ENCODE results near the gene BASP1.

BASP1 gene

DNA sequence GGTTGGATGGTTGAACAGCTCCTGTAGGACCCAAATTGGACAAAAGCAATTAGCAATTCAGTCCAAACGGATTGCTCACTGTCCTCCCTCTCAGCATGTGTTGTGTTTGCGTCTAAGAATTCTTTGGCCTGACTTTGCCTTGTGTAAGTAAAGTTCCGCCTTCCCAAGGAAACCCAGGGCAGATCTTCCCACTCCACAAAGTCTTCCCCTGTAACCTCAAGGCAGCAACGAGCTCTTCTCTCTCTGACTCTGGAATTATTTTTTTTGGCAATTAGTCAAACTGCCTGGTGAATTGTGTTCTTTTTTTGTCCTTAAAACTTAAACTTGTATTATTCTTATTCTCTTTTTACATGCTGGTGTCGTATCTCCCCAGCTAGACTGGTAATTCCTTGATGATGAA lies 20.7 kb upstream of the BASP1 start:
- TF ChIP-seq GABPA (IDR thresholded peaks at IDR 0.05; ENCODE audit: low read depth) = no peak
- TF ChIP-seq POLR2AphosphoS5 (IDR thresholded peaks at IDR 0.05; ENCODE audit: low read depth) = no peak
- TF ChIP-seq SPI1 (IDR thresholded peaks at IDR 0.05; ENCODE audit: borderline replicate concordance, low read depth) = no peak
- TF ChIP-seq, protein P1, sequence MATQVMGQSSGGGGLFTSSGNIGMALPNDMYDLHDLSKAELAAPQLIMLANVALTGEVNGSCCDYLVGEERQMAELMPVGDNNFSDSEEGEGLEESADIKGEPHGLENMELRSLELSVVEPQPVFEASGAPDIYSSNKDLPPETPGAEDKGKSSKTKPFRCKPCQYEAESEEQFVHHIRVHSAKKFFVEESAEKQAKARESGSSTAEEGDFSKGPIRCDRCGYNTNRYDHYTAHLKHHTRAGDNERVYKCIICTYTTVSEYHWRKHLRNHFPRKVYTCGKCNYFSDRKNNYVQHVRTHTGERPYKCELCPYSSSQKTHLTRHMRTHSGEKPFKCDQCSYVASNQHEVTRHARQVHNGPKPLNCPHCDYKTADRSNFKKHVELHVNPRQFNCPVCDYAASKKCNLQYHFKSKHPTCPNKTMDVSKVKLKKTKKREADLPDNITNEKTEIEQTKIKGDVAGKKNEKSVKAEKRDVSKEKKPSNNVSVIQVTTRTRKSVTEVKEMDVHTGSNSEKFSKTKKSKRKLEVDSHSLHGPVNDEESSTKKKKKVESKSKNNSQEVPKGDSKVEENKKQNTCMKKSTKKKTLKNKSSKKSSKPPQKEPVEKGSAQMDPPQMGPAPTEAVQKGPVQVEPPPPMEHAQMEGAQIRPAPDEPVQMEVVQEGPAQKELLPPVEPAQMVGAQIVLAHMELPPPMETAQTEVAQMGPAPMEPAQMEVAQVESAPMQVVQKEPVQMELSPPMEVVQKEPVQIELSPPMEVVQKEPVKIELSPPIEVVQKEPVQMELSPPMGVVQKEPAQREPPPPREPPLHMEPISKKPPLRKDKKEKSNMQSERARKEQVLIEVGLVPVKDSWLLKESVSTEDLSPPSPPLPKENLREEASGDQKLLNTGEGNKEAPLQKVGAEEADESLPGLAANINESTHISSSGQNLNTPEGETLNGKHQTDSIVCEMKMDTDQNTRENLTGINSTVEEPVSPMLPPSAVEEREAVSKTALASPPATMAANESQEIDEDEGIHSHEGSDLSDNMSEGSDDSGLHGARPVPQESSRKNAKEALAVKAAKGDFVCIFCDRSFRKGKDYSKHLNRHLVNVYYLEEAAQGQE (IDR thresholded peaks at IDR 0.05; ENCODE audit: insufficient replicate concordance, low read depth) = no peak
- TF ChIP-seq CTCF (IDR thresholded peaks at IDR 0.05; ENCODE audit: insufficient read depth, low read length) = no peak
- DNase-seq (ENCODE audit: low read depth in 1 of 2, low spot score in 1 of 2) = no peak
- H3K27me3 ChIP-seq (ENCODE audit: insufficient read depth, poor library complexity, severe bottlenecking) = no peaks in the 10 kb centered on the region
- no peak overlapping the region for H3K4me3 ChIP-seq (replicated peaks; ENCODE audit: insufficient read depth, low read length)
- H3K27ac ChIP-seq (replicated peaks) = no peak overlapping the region

DNA sequence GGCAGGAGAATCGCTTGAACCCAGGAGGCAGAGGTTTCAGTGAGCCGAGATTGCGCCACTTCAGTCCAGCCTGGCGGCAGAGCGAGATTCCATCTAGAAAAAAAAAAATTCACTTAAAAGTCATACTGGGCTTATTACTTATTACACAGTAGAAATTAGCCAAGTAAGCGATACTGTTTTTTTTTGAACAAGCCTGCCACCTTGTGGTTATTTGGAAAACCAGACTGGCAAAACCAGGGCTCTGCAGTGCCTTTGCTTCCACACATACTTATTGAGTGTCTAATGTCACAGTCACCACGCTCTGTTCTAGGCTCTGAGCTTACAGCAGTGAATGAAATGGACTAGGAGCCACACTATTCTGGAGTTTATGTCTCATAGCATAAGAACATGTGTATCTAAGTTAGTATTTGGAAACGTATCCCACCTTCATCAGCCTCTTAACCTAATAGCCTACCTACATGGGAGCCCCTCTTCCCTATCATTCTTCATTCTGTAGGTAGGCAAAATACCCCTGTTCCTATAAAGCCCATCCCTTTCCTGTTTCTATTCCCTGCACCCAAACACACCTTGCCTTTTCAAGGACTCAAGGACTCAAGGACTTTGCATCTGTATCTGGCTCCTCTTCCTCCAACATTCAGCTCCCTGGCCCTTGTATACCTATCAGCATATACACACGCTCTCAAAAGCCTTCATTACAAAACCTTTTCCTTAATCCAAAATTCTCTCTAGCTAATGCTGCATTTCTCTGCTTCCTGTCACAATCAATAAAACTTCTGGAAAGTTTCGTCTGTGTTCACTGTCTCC lies 13.9 kb upstream of the BASP1 start:
- Histone ChIP-seq H3K4me3 (replicated peaks; ENCODE audit: insufficient read depth, low read length) (no peak overlapping the region), H3K27me3 (ENCODE audit: insufficient read depth, poor library complexity, severe bottlenecking) (no peaks in the 10 kb centered on the region), H3K27ac (replicated peaks) (no peak overlapping the region)
- TF ChIP-seq GABPA (IDR thresholded peaks at IDR 0.05; ENCODE audit: low read depth) = no peak
- TF ChIP-seq CTCF (IDR thresholded peaks at IDR 0.05; ENCODE audit: insufficient read depth, low read length) = peak; percentile 59
- peak in 1 of 2 experiments; percentile 38 for DNase-seq (ENCODE audit: low read depth in 1 of 2, low spot score in 1 of 2)

- TF ChIP-seq CTCF (IDR thresholded peaks at IDR 0.05; ENCODE audit: insufficient read depth, low read length) (no peak), GABPA (IDR thresholded peaks at IDR 0.05; ENCODE audit: low read depth) (no peak), POLR2AphosphoS5 (IDR thresholded peaks at IDR 0.05; ENCODE audit: low read depth) (no peak), SPI1 (IDR thresholded peaks at IDR 0.05; ENCODE audit: borderline replicate concordance, low read depth) (no peak)
- TF ChIP-seq, protein P1 (IDR thresholded peaks at IDR 0.05; ENCODE audit: insufficient replicate concordance, low read depth) = no peak
- Histone ChIP-seq H3K27me3 (ENCODE audit: insufficient read depth, poor library complexity, severe bottlenecking) (no peaks in the 10 kb centered on the region), H3K27ac (replicated peaks) (no peak overlapping the region), H3K4me3 (replicated peaks; ENCODE audit: insufficient read depth, low read length) (no peak overlapping the region)
- no peak for DNase-seq (ENCODE audit: low read depth in 1 of 2, low spot score in 1 of 2)
These were observed 13.3 kb upstream of the BASP1 start for GRCh38 chr5:17204133-17204489.

DNA sequence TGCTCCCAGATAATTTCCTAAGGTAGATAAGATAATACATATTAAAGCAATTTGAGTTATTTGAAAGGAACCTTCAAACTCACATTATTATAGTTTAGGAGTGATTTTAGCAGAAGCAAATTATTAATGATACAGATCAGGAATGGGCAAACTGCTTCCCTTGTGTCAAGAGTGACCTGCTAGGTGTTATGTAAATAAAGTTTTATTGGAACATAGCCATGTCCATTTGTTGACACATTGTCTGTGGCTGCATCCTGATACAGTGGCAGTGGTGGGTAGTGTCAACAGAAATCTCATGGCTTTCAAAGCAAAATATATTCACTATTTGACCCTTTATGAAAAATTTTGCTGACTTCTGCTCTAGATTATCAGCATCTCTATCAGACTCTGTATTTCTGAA lies 11.4 kb upstream of the BASP1 start:
- Histone ChIP-seq H3K4me3 (replicated peaks; ENCODE audit: insufficient read depth, low read length) (no peak overlapping the region), H3K27ac (replicated peaks) (no peak overlapping the region), H3K27me3 (ENCODE audit: insufficient read depth, poor library complexity, severe bottlenecking) (no peaks in the 10 kb centered on the region)
- TF ChIP-seq SPI1 (IDR thresholded peaks at IDR 0.05; ENCODE audit: borderline replicate concordance, low read depth) (no peak), GABPA (IDR thresholded peaks at IDR 0.05; ENCODE audit: low read depth) (no peak), CTCF (IDR thresholded peaks at IDR 0.05; ENCODE audit: insufficient read depth, low read length) (no peak), POLR2AphosphoS5 (IDR thresholded peaks at IDR 0.05; ENCODE audit: low read depth) (no peak)
- TF ChIP-seq, protein P1 (IDR thresholded peaks at IDR 0.05; ENCODE audit: insufficient replicate concordance, low read depth) = no peak
- DNase-seq (ENCODE audit: low read depth in 1 of 2, low spot score in 1 of 2) = no peak
